Bronchial epithelial cell (primary cell): ENCODE results near the gene USP8. TPM values are rescaled to one million over a fixed set of nuclear protein-coding genes. Genes with fewer than 3 reads are reported as not detected.

ENCODE experiments used
- DNase-seq: peaks from one replicate; pipeline ENCODE4 v3.0.0-alpha.2; 2010; ENCODE audit warnings: low read depth
- FAIRE-seq: peaks from 2 replicates; lab custom pipeline; 2011; peaks lifted over from hg19 to GRCh38; lab: Jason Lieb, UNC
- H3K27me3 ChIP-seq: 2 replicates; pipeline ENCODE4 v1.5.1; 2011; ENCODE audit warnings: low read length; ENCODE audit not compliant: control insufficient read depth, insufficient read depth
- H3K36me3 ChIP-seq: 2 replicates; pipeline ENCODE4 v1.5.1; 2011; ENCODE audit warnings: low read length; ENCODE audit not compliant: control insufficient read depth, insufficient read depth
- H3K4me3 ChIP-seq: 2 replicates; pipeline ENCODE4 v1.5.1; 2011; ENCODE audit warnings: mild to moderate bottlenecking, low read depth, low read length, control low read depth
- total RNA-seq: library from RNA; depleted of rRNA; stranded (reverse); fragments of >200 nt; gene quantifications from 2 replicates; pipeline ENCODE4 v1.2.1, GENCODE V29; 2014
- TF ChIP-seq, protein P1 (sequence below): IDR thresholded peaks from 2 replicates; pipeline ENCODE4 v1.5.1; 2011; ENCODE audit warnings: mild to moderate bottlenecking, moderate library complexity, low read length, control low read depth, inconsistent platforms; ENCODE audit not compliant: insufficient read depth, severe bottlenecking

Gene USP8
- total RNA-seq, 1 donor from 2014 or later = 30.8 TPM

DNA sequence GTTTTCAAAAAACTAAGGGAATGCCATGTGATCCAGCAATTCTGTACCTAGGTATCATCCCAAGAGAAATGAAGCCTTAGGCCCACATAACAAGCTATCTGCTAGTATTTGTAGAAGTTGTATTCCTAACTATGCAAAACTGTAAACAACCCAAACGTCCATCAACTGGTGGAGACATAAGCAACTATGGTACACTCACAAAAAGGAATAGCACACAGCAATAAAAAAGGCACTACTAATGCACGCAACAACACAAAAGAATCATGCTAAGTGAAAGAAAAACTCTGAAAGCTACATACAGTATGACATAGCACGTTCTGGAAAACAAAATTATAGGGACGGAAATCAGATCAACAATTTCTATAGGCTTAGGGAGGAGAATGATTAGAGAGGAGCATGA lies 107.0 kb downstream of the USP8 start:
- no peaks in the 10 kb centered on the region for H3K36me3 ChIP-seq
- no peaks in the 10 kb centered on the region for H3K27me3 ChIP-seq
- H3K4me3 ChIP-seq = no peak overlapping the region
- DNase-seq (no peak), FAIRE-seq (no peak)
- TF ChIP-seq, protein P1, sequence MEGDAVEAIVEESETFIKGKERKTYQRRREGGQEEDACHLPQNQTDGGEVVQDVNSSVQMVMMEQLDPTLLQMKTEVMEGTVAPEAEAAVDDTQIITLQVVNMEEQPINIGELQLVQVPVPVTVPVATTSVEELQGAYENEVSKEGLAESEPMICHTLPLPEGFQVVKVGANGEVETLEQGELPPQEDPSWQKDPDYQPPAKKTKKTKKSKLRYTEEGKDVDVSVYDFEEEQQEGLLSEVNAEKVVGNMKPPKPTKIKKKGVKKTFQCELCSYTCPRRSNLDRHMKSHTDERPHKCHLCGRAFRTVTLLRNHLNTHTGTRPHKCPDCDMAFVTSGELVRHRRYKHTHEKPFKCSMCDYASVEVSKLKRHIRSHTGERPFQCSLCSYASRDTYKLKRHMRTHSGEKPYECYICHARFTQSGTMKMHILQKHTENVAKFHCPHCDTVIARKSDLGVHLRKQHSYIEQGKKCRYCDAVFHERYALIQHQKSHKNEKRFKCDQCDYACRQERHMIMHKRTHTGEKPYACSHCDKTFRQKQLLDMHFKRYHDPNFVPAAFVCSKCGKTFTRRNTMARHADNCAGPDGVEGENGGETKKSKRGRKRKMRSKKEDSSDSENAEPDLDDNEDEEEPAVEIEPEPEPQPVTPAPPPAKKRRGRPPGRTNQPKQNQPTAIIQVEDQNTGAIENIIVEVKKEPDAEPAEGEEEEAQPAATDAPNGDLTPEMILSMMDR = no peak

DNA sequence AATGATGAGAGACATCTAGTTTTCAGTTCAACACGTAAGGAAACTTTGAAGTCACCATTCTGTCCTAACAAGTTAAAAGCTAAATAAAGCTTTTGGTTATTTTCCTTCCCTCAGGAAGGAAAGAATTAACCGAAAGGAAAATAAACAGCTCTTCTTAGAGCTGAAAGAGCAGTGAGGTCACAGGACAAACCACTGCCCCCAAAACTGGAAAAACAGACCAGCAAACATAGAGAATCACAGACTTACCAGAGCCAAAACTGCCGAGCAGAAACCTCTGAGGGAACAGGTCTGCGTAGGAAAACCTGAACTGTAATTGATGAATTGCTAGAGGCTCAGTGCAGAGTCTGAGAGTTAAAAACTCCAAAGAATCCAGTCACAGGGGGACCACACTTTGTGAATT lies 107.6 kb downstream of the USP8 start:
- TF ChIP-seq, protein P1 = no peak
- no peak for FAIRE-seq
- H3K27me3 ChIP-seq = no peaks in the 10 kb centered on the region
- no peaks in the 10 kb centered on the region for H3K36me3 ChIP-seq
- DNase-seq = no peak
- H3K4me3 ChIP-seq = no peak overlapping the region

DNA sequence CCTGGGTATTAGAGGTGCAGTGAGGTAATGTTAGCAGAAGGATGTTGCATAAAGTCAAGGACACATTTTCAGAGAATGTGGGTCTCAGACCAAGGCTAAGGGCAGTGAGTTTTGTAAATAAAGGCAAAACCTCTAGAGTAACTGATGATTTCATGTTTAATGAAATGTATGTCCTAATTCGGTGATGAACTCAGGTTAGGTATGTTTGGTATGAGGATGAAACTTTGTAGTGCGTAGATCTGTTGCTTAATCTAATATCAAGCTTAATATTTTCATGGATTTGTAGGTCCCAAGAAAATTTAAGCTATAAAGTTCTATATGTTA lies 118.6 kb downstream of the USP8 start:
- Histone ChIP-seq H3K4me3 (no peak overlapping the region), H3K27me3 (no peaks in the 10 kb centered on the region), H3K36me3 (no peaks in the 10 kb centered on the region)
- FAIRE-seq (no peak), DNase-seq (peak; percentile 50)
- TF ChIP-seq, protein P1 = no peak

DNA sequence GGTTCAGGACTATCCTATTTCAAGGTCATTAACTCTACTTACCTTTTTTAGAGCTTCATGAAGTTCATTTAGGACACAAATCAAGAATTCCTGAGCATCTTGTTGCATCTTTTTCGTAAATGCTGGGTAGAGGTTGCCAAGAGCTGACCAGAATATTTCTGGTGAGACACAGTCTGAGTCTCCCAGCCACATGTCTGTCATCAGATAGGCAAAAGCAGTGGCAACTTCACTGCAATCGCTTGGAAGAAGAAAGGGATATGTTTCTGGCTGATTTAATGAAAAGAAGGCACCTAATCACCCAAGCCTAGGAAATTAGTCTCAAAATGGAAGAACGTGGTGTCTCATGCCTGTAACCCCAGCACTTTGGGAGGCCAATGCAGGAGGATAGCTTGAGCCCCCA lies 119.4 kb downstream of the USP8 start:
- Histone ChIP-seq H3K4me3 (no peak overlapping the region), H3K27me3 (no peaks in the 10 kb centered on the region), H3K36me3 (no peaks in the 10 kb centered on the region)
- TF ChIP-seq, protein P1 = no peak
- DNase-seq = no peak
- FAIRE-seq = no peak

DNA sequence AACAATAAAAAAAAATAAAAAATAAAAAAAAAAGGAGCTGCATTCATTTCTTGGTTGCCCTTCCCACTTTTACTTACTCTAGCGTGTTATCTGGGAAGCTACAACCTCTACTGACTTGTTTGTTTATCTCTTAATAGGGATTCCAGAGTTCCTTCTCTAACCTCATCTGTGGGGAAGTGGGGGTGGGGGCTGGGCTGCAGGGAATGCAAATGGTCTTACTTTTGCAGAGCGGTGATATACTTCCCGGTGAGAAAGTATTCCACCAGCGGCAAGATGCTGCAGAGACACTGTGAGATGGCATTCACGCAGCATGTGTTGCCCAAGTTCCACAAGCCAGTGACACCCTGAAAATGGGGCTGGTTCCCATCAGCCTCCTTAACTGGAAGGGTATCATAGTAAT lies 120.2 kb downstream of the USP8 start:
- H3K27me3 ChIP-seq = no peaks in the 10 kb centered on the region
- H3K36me3 ChIP-seq = no peaks in the 10 kb centered on the region
- FAIRE-seq = no peak
- no peak overlapping the region for H3K4me3 ChIP-seq
- TF ChIP-seq, protein P1 = no peak
- DNase-seq = no peak

DNA sequence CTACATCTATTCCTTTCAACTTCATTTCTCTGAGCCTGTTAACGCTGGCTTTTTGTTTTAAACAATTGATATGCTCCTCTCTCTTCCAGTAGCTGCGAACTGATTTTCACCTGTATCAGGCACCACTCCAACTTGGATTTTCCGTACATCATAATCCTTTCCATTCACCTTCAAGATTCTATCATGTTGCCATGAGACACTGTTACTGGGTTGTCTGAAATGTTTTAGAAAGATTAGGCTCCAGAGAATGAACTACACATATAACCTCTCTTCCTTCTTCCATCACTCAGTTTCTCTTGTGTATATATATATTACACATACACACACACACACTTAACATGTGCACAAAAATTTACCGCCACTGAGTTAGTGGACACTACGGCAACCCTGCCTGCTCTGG lies 122.4 kb downstream of the USP8 start, which contains the start of gene USP50:
USP50 (minus strand) TSS at position 101 of the 400 bp plus-strand sequence. CDS start 141 bp downstream, outside the sequence.
- FAIRE-seq (no peak), DNase-seq (no peak)
- H3K27me3 ChIP-seq = no peaks in the 10 kb centered on the region
- H3K36me3 ChIP-seq = no peaks in the 10 kb centered on the region
- TF ChIP-seq, protein P1 = no peak
- H3K4me3 ChIP-seq = no peak within 1 kb of the TSS
